Upper lobe of left lung (tissue), 4 donors: ENCODE data around the gene DNAJC2.
"Not testable (repeated sequence)": the region's sequence is repeated elsewhere in the genome, so short reads cannot be mapped to it uniquely, and the experiment has no call there.

ENCODE experiments used
- POLR2A ChIP-seq, 4 donors: fragments of 450-650 bp; IDR thresholded peaks; one replicate each; pipeline ENCODE4 v1.5.1; 2016 to 2017; ENCODE audit warnings: antibody characterized with exemption in 4 of 4, mild to moderate bottlenecking in 2 of 4
- POLR2AphosphoS5 ChIP-seq, 2 donors: sonication (generic); formaldehyde crosslinking; IDR thresholded peaks; one replicate each; pipeline ENCODE4 v1.5.1; 2017; ENCODE audit warnings: antibody characterized with exemption in 2 of 2
- TF ChIP-seq, protein P1 (sequence below), 6 experiments: fragments of 450-650 bp in 4 of 6; fragments of 200-600 bp in 2 of 6; sonication (generic) in 2 of 6; IDR thresholded peaks; one replicate each; pipeline ENCODE4 v1.5.1; 2016 to 2019; ENCODE audit warnings: antibody characterized with exemption in 6 of 6

DNA sequence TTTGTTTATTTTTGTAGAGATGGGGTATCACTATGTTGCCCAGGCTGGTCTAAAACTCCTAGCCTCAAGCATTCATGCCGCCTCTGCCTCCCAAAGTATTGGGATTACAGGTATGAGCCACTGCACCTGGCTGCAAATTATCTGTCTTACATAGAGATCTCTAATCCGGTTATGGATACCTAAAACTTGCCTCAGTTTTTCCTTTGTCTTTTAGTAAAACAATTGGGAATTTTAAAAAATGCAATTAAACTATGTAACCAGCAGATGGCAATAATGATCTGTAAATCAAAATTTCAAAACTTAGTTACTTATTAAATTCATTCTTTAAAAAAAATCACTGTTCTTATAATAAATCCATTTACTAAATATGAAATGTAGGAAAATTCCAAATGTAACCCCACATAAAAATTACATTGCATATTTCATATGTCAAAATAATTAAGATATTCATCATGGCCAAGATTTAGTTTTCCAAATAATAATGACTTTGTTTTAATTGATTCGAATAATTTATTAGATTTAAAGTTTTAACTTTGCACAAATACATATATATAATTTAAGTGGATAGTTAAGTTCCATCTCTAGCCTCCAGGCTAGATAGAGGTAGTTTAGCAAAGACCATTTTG, 61.7 kb downstream of the DNAJC2 start:
- TF ChIP-seq, protein P1, sequence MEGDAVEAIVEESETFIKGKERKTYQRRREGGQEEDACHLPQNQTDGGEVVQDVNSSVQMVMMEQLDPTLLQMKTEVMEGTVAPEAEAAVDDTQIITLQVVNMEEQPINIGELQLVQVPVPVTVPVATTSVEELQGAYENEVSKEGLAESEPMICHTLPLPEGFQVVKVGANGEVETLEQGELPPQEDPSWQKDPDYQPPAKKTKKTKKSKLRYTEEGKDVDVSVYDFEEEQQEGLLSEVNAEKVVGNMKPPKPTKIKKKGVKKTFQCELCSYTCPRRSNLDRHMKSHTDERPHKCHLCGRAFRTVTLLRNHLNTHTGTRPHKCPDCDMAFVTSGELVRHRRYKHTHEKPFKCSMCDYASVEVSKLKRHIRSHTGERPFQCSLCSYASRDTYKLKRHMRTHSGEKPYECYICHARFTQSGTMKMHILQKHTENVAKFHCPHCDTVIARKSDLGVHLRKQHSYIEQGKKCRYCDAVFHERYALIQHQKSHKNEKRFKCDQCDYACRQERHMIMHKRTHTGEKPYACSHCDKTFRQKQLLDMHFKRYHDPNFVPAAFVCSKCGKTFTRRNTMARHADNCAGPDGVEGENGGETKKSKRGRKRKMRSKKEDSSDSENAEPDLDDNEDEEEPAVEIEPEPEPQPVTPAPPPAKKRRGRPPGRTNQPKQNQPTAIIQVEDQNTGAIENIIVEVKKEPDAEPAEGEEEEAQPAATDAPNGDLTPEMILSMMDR (IDR thresholded peaks at IDR 0.05) = not testable (repeated sequence)
- TF ChIP-seq POLR2A, POLR2AphosphoS5 (IDR thresholded peaks at IDR 0.05): not testable (repeated sequence)
